DMS 273 treated with DMSO at 0.1 percent for 48 hours (cell line): ENCODE results near the gene CCDC92.

Experiments used
- DNase-seq: peaks from one replicate; lab custom pipeline; 2025; lab: John Stamatoyannopoulos, UW

CCDC92 gene

GRCh38 chr12:123908884-123909725, 63.5 kb downstream of the CCDC92 start:
- no peak for DNase-seq

GRCh38 chr12:123907726-123908476, 64.7 kb downstream of the CCDC92 start:
- DNase-seq: no peak

- DNase-seq: no peak
Measured at GRCh38 chr12:123906711-123907420, 65.8 kb downstream of the CCDC92 start.

GRCh38 chr12:123905319-123905925, 67.2 kb downstream of the CCDC92 start:
- DNase-seq: peak; percentile 41

GRCh38 chr12:123903301-123904065, 69.1 kb downstream of the CCDC92 start:
- DNase-seq: no peak

- no peak for DNase-seq
Measured at GRCh38 chr12:123902821-123903220, 69.8 kb downstream of the CCDC92 start.

GRCh38 chr12:123900871-123901376, 71.7 kb downstream of the CCDC92 start:
- no peak for DNase-seq

- no peak for DNase-seq
Measured at GRCh38 chr12:123899368-123899767, 73.3 kb downstream of the CCDC92 start.

GRCh38 chr12:123898673-123899072, 74.0 kb downstream of the CCDC92 start:
- DNase-seq: no peak

GRCh38 chr12:123897221-123897620, 75.4 kb downstream of the CCDC92 start:
- no peak for DNase-seq

- no peak for DNase-seq
Measured at GRCh38 chr12:123896767-123897166, 75.9 kb downstream of the CCDC92 start.

GRCh38 chr12:123895451-123895850, 77.2 kb downstream of the CCDC92 start:
- no peak for DNase-seq

GRCh38 chr12:123894823-123895345, 77.7 kb downstream of the CCDC92 start:
- no peak for DNase-seq

- DNase-seq: no peak
Measured at GRCh38 chr12:123893276-123893675, 79.4 kb downstream of the CCDC92 start.

- no peak for DNase-seq
Measured at GRCh38 chr12:123892853-123893252, 79.8 kb downstream of the CCDC92 start.

- DNase-seq: no peak
Measured at GRCh38 chr12:123892180-123892559, 80.5 kb downstream of the CCDC92 start.

GRCh38 chr12:123891516-123892179, 81.0 kb downstream of the CCDC92 start:
- DNase-seq: no peak

GRCh38 chr12:123891011-123891410, 81.6 kb downstream of the CCDC92 start:
- DNase-seq: no peak

GRCh38 chr12:123890536-123890902, 82.1 kb downstream of the CCDC92 start:
- no peak for DNase-seq

- DNase-seq: no peak
Measured at GRCh38 chr12:123889848-123890535, 82.6 kb downstream of the CCDC92 start.
